ENCODE results near the gene NCOA7.

NCOA7 gene

GRCh38 chr6:125922322-125922860 lies 131.6 kb downstream of the NCOA7 start:
- TF ChIP-seq, protein P1, sequence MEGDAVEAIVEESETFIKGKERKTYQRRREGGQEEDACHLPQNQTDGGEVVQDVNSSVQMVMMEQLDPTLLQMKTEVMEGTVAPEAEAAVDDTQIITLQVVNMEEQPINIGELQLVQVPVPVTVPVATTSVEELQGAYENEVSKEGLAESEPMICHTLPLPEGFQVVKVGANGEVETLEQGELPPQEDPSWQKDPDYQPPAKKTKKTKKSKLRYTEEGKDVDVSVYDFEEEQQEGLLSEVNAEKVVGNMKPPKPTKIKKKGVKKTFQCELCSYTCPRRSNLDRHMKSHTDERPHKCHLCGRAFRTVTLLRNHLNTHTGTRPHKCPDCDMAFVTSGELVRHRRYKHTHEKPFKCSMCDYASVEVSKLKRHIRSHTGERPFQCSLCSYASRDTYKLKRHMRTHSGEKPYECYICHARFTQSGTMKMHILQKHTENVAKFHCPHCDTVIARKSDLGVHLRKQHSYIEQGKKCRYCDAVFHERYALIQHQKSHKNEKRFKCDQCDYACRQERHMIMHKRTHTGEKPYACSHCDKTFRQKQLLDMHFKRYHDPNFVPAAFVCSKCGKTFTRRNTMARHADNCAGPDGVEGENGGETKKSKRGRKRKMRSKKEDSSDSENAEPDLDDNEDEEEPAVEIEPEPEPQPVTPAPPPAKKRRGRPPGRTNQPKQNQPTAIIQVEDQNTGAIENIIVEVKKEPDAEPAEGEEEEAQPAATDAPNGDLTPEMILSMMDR (IDR thresholded peaks at IDR 0.05) = no peak
- H3K27ac ChIP-seq = no peak overlapping the region
- intact Hi-C loops (cut with DNase I; ENCODE audit: low total_unique reads) = no loop called here
- H3K4me1 ChIP-seq = peaks cover 0 to 7% (median 2%) of the 10 kb centered on the region in 4 donors
- no peak overlapping the region for H3K4me3 ChIP-seq
- no peak for DNase-seq
- no peaks in the 10 kb centered on the region for H3K27me3 ChIP-seq
- peaks cover 36 to 49% (median 44%) of the 10 kb centered on the region in 3 donors for H3K36me3 ChIP-seq
- H3K9me3 ChIP-seq = no peaks in the 10 kb centered on the region

- Histone ChIP-seq H3K27me3 (no peaks in the 10 kb centered on the region), H3K4me3 (no peak overlapping the region), H3K36me3 (peaks cover 45 to 59% (median 54%) of the 10 kb centered on the region in 3 donors), H3K9me3 (no peaks in the 10 kb centered on the region), H3K4me1 (peaks cover 0 to 7% (median 2%) of the 10 kb centered on the region in 4 donors), H3K27ac (no peak overlapping the region)
- TF ChIP-seq, protein P1 (IDR thresholded peaks at IDR 0.05) = no peak
- intact Hi-C loops (cut with DNase I; ENCODE audit: low total_unique reads) = no loop called here
- no peak for DNase-seq
Measured at GRCh38 chr6:125923366-125923877, 132.7 kb downstream of the NCOA7 start.

DNA sequence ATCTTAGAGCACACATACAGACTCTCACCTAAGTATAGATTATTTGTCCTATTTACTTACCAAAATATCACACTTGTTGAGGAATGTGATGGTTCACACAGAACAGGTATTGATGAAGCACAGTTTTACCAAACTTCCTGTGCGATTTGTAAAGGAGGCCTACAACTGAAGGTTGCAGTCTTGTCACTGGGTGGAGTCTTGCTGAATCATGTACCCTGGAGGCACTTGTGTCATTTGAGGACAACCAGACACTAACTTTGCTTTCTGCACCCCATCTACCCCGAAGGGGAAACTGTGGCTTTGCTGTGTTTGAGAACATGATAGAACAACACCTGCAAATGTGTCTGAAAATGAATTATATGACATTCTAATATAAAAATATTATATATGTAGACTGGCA lies 133.4 kb downstream of the NCOA7 start:
- Histone ChIP-seq H3K4me1 (peaks cover 0 to 6% (median 2%) of the 10 kb centered on the region in 4 donors), H3K4me3 (no peak overlapping the region), H3K36me3 (peaks cover 51 to 62% (median 62%) of the 10 kb centered on the region in 3 donors), H3K27me3 (no peaks in the 10 kb centered on the region), H3K27ac (no peak overlapping the region), H3K9me3 (no peaks in the 10 kb centered on the region)
- DNase-seq = no peak
- intact Hi-C loops (cut with DNase I; ENCODE audit: low total_unique reads) = no loop called here
- TF ChIP-seq, protein P1 (IDR thresholded peaks at IDR 0.05) = no peak

DNA sequence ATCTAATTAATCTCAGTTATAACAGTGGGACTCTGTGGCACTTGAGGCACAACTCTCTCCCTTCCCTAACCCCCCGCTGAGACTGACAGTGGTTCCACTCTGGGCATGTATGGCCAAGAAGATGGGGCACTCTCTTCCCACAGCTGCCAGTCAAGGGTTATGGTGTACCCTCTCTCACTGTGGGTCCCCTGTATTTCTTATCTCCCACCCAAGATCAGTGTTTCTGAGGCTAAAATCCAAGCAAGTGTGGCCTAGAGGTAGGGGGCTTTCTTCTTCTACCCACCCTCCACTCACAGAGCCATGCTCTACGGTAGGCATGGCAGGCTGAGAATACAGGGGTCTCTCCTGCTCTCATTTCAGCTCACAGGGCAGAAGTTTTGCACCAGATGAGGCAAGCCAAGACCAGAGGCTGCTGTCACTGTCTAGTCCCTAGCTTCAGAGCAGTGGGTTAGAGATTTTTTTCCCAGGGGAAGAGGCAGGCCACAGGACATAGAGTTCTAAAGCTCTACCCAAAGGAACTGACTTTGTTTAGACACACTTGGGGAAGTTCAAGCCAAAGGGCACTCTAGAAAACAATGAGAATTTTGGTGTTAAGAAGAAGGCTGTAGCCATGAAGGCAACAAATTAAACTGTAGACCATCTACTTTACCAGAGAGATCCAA lies 134.1 kb downstream of the NCOA7 start:
- Histone ChIP-seq H3K27me3 (no peaks in the 10 kb centered on the region), H3K4me1 (peaks cover 0 to 4% (median 0%) of the 10 kb centered on the region in 4 donors), H3K27ac (no peak overlapping the region), H3K9me3 (no peaks in the 10 kb centered on the region), H3K4me3 (no peak overlapping the region), H3K36me3 (peaks cover 51 to 64% (median 62%) of the 10 kb centered on the region in 3 donors)
- TF ChIP-seq, protein P1 (IDR thresholded peaks at IDR 0.05) = no peak
- no peak for DNase-seq
- intact Hi-C loops (cut with DNase I; ENCODE audit: low total_unique reads) = no loop called here

- Histone ChIP-seq H3K4me1 (peaks cover 0 to 4% (median 0%) of the 10 kb centered on the region in 4 donors), H3K27ac (no peak overlapping the region), H3K9me3 (no peaks in the 10 kb centered on the region), H3K4me3 (no peak overlapping the region), H3K27me3 (no peaks in the 10 kb centered on the region), H3K36me3 (peaks cover 50 to 58% (median 55%) of the 10 kb centered on the region in 3 donors)
- intact Hi-C loops (cut with DNase I; ENCODE audit: low total_unique reads) = no loop called here
- no peak for DNase-seq
- TF ChIP-seq, protein P1 (IDR thresholded peaks at IDR 0.05) = no peak
Measured at GRCh38 chr6:125926711-125927110, 136.0 kb downstream of the NCOA7 start.

All from tibial artery (tissue), 4 donors.